GM18951 (cell line): Measurements from ENCODE around the gene DRD2.

ENCODE experiments used
- POLR2A ChIP-seq: IDR thresholded peaks from 4 replicates; pipeline ENCODE4 v1.6.1; 2011; ENCODE audit warnings: mild to moderate bottlenecking; ENCODE audit not compliant: insufficient read length, insufficient read depth; ENCODE audit errors: extremely low read depth
- in situ Hi-C: fragments of 300-500 bp; cut with MboI; formaldehyde crosslinking; loops from one replicate; pipeline ENCODE4 v1.12.0; 2022; ENCODE audit warnings: low sequenced_read_pairs, mixed read lengths, inconsistent platforms; ENCODE audit not compliant: unreplicated experiment

DRD2 gene

GRCh38 chr11:113412675-113413074 is 62.5 kb downstream of the DRD2 start:
- in situ Hi-C loops, result no loop called here

DNA sequence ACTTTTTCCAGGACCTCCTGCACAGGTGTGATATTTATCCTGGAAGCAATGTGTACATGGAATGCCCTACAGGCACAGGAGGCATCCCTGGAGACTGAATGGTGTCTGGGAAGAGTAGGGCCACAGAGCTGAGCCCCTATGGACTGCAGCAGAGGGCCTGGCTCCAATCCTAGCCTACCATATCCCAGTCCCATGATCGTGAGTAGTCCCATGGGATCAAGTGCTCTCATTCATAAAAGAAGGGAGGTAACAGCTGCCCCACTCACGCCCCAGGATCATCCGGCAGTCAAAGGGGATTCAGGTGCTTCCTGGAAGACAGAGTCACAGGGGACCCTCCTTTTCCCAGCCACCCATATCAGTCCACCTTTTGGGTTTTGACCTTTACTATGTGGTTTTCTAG is 63.7 kb downstream of the DRD2 start:
- no peak for TF ChIP-seq POLR2A
- in situ Hi-C loops, result no loop called here

More at GRCh38 chr11:113412675-113413074, 62.5 kb downstream of the DRD2 start:
- no peak for TF ChIP-seq POLR2A

GRCh38 chr11:113410414-113411135 is 64.6 kb downstream of the DRD2 start:
- in situ Hi-C loops, result no loop called here

DNA sequence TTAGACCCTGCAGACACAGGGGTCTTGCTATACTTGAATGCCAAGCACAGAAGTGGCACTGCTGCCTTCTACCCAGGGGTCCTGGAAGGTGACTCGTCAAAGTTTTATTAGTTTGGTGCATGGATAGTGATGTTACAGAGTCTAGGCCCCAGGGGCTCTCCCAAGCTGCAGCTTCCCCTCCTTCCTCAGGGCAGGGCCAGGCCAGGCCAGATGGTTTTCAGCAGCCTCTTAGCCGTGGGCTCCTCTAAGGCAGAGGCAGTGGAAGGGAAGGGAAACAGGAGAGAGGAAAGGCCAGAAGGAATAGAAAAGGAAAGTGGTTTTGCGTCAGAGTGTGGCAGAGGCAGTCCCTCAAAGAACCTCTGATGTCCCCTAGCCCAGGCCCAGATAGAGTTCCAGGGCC is 65.7 kb downstream of the DRD2 start:
- no peak for TF ChIP-seq POLR2A
- in situ Hi-C loops, result no loop called here

More at GRCh38 chr11:113410414-113411135, 64.6 kb downstream of the DRD2 start:
- TF ChIP-seq POLR2A, result no peak

DNA sequence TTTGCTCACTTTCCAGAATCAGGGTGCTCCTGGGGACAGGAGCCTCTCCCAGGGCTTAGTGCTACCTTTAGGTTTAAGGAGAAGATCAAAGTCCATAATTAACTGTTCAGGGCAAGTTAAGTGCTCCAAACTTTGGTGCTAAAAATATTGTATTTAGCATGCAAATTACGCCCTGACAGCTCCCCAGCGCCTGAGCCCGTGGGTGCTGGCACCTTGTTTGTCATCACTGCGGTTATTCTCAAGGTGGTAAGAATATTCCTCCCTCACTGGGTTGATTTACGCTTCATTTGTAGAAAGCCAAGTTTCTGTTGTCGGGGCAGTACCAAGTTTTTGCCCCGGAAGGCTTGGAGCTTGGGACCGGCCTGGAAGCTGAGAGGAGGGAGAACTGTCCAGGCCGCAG is 66.3 kb downstream of the DRD2 start:
- TF ChIP-seq POLR2A, result no peak
- in situ Hi-C loops, result no loop called here

DNA sequence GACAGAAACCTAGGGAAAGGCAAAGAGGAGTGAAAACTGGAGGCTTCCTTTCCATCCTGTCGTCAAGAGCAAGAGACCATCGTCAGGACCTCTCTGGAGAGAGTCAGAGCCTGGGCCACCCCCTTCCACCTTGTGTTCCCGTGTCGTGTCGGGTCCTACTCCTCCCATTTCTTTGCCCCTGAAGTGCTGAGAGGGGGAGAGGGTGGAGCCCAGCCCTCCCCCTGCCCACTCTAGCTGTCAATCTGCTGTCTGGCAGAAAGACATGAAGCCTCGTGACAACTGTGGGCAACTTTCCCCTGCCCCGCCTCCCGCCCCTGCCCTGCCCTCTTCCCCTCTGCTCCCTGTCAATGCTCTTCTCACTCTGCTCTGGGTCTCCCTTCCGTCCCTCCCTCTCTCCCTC is 67.0 kb downstream of the DRD2 start:
- TF ChIP-seq POLR2A, result no peak
- in situ Hi-C loops, result no loop called here

DNA sequence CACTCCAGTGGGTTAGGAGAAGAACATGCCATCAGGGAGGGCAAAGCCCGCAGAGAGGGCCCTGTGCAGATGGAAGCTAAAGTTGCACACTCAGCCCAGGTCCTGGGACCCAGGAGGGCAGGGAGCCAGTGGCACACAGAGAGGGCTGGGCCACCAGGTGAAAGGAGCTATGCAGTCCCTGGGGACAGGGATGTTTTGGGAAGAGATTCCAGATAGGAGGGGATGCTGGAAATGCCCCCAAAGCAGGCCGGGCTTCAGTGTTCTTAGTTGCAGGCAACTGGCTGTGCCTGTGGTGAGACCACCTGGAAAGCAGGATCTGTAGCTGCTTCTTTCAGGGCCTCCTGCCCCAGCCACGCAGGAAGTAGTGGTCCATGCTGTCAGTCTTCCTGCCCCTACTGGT is 68.0 kb downstream of the DRD2 start:
- no peak for TF ChIP-seq POLR2A
- in situ Hi-C loops, result no loop called here

- in situ Hi-C loops, result no loop called here
- no peak for TF ChIP-seq POLR2A
Measured at GRCh38 chr11:113405724-113406478, 69.3 kb downstream of the DRD2 start.

DNA sequence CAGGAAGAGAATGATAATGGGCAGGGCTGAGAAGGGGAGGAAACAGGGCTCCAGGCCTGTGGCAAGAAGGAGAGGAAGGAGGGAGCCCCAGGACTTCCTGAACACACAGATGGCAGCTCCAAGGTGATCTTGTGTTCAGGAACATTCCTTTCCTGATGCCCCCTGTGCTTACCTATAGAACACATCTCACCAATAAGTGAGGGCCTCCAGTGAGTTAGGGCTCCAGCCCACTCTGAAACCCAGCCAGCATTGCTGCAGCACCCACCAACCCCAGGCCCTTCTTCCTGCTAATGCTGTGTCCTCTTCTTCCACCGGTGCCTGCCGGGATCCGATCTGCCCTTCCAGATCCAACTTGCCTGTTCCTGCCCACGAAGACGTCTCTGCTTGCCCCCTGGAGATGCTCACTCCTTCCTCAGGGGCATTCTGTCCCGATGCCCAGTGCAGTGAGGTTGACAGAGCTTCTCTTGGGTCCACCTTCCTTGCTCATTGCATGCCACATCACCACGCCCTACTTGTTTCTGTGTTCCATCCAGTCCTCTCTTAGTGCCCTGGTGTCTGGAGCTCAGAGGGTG is 70.3 kb downstream of the DRD2 start:
- no peak for TF ChIP-seq POLR2A
- in situ Hi-C loops, result no loop called here

GRCh38 chr11:113401718-113402117 is 73.5 kb downstream of the DRD2 start:
- no peak for TF ChIP-seq POLR2A
- in situ Hi-C loops, result no loop called here

DNA sequence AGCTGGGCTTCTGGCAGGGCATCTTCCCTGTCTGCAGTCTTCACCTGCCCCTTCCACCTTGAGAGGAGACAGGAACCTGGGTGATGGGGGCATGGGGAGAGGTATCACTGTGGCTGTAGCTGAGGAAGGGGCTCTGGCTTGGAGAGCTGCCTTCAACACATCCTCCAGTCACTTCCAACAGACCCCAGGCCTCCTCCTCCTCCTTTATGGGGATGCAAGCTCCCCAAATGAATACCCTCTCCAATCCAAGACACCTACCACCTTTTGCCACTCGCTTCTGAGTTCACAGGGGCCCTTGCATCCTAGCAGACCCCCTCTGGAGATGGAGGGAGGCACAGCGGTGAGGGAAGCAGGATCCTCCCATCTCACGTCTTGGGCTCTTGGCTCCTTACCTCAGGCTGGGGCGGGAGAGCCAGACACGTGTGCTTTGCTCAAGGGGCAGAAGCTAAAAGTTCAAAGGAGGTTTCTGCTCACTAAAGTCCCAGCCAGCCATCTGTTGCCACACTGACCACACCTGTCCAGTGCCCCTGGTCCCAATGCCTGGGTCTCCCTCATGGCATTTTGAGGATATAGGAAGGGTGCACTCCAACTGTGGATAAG is 74.5 kb downstream of the DRD2 start:
- in situ Hi-C loops, result no loop called here

DNA sequence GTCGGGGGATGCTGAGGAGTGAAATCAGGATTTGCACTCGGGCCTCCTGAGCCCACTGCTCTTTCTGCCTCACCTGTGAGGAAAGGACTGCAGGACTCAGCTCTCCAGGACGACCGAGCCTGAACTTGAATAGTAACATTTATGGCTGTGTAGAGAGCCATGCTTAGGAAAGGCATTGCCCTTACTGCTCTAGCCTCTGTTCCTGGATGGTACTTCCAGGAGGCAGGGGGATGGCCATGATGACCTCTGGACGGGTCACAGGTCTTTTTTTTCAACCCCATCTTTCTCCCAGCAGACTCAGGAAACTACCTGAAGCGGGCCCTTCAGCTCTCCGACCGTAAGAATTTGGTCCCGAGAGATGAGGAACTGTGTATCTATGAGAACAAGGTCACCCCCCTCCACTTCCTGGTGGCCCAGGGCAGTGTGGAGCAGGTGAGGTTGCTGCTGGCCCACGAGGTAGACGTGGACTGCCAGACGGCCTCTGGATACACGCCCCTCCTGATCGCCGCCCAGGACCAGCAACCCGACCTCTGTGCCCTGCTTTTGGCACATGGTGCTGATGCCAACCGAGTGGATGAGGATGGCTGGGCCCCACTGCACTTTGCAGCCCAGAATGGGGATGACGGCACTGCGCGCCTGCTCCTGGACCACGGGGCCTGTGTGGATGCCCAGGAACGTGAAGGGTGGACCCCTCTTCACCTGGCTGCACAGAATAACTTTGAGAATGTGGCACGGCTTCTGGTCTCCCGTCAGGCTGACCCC is 76.3 kb downstream of the DRD2 start:
- in situ Hi-C loops, result no loop called here
- no peak for TF ChIP-seq POLR2A

More for the DNA sequence above, 74.5 kb downstream of the DRD2 start:
- TF ChIP-seq POLR2A, result no peak

DNA sequence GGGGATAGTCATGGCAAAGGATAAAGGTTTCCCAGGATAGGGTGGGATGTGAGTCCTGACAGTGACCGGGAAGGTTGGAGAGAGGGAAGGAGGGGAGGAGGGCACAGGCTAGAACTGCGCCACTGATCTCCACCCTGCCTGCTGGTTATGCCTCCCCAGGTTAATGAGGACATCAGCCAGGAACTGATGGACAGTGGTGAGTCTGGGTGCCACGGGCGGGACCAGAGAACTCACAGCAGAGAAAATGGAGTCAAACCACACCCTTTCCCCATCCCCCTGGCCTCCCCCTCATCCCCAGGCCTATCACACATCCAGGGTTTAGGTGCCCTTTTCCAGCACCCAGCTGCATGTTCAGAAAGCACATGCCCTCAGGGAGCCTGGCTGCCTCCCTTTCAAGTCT is 77.4 kb downstream of the DRD2 start:
- in situ Hi-C loops, result no loop called here
- TF ChIP-seq POLR2A, result no peak
